ENCODE results near the gene CMTM4.
"Not testable (repeated sequence)": the region's sequence is repeated elsewhere in the genome, so short reads cannot be mapped to it uniquely, and the experiment has no call there.

CMTM4 gene

DNA sequence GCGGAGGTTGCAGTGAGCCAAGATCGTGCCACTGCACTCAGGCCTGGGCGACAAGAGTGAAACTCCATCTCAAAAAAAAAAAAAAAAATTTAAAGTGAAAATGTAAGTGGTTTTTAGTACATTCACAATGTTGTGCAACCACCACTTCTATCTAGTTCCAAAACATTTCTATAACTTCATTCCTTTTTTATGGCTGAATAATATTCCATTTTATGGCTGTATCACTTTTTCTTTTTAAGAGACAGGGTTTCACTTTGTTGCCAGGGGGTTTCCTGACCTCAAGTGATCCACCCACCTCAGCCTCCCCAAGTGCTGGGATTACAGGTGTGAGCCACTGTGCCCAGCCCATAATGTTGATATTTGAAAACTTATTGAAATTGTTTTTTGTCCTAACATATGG, 103.7 kb downstream of the CMTM4 start:
- DNase-seq (ENCODE audit: low spot score), result no peak

DNA sequence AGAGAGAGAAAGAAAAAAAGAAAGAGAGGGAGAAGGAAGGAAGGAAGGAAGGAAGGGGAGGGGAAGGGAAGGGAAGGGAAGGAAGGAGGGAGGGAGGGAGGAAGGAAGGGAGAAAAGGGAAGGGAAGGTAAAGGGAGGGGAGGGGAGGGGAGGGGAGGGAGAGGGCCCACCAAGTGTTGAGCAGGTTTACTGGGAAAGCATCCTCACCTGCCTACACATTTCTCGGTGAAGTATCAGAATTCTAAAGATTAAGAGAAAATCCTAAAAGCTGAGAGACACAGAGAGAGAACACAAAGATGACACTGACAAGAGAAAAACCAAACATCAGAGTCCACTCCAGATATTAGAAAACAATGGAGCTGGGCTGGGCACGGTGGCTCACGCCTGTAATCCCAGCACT, 104.3 kb downstream of the CMTM4 start:
- no peak for DNase-seq (ENCODE audit: low spot score)

DNA sequence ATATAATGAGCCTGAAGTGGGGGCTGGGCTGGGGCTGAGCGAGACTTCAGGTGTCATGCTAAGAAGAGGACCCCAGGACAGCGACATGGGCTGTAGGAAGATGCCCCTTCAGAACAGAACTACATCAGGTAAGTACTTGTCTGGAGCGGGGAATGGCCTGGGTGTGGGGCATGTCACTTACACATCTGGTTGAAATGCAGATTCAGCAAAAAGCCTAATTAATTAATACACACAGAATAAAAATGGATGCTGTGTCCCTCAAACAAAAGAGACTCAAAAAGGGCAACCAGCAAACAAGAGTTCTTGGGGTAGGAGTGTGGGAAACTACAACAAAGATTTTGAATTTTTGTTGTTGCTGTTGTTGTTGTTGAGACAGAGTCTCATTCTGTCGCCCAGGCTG, 105.5 kb downstream of the CMTM4 start:
- no peak for DNase-seq (ENCODE audit: low spot score)

DNA sequence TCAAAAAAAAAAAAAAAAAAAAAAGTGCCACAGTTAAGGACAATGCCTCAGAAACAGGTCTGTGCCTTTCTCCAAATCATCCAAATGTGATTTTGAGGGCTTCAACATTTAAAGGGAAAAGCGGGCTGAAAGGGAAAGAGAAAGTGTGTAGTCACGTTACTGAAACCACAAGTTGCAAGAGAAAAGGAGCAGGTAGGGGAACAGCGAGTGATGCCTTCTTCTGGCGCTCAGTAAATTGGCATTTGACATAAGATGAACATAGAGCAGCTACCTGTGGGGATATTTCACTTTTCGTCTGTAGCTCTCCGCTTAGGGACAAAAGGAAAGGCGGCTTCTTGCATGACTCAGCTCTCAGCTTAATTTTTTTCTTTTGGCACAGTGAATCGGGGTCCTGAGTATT, 106.2 kb downstream of the CMTM4 start:
- no peak for DNase-seq (ENCODE audit: low spot score)

DNA sequence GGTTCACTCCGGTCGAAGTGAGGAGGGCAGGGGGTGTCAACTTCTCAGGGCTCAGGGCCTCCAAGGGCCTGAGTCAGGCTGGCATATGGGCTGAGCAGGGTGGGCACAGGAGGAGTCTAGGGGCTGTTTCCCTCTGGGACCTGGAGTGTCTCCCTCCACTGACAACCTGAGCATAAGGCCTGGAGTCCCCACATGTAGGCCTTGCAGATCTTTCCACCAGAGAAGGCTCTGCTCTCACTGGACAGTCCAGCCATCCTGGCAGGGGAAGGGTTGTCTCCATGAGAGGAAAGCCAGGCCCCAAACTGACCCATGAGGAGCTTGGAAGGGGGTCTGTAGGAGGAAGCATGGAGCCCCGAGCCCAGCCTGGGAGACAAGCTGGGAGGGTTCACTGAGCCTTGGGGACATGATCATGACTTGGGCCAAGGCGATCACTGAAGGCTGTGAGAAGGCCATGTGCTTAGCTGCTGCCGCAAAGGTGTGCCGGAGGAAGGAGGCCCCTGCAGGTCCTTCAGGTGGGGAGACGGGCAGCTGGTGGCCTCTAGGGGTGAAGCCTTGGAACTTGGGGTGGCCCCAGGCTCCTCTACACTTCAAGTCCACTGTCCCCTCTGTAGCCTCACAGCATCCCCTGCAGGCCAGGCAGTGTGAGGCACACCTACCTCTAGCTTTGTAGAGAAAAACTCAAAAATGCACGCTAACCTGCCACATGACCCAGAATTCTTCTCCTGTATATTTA, 107.4 kb downstream of the CMTM4 start:
- peak; percentile 13 for DNase-seq (ENCODE audit: low spot score)

DNA sequence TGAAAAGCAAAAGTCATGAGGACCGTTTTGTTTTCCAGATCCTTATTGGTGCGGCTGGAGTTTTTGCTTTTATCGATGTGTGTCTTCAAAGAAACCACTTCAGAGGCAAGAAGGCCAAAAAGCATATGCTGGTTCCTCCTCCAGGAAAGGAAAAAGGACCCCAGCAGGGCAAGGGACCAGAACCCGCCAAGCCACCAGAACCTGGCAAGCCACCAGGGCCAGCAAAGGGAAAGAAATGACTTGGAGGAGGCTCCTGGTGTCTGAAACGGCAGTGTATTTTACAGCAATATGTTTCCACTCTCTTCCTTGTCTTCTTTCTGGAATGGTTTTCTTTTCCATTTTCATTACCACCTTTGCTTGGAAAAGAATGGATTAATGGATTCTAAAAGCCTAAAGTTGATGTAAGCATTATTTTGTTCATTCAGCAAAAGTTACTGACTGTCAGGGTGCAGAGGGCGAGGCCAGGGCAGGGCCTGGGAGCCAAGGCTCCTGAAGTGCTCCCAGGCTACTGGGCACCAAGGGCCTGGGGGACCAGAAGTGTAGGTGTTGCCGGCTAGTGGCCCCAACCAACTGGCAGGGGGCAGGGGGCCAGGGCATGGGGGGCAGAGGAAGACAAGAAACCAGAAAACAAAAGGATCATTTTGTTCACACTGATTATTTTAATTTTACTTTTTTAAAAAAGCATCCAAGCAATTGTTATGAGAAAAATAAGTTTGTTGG, 108.5 kb downstream of the CMTM4 start:
- no peak for DNase-seq (ENCODE audit: low spot score)

DNA sequence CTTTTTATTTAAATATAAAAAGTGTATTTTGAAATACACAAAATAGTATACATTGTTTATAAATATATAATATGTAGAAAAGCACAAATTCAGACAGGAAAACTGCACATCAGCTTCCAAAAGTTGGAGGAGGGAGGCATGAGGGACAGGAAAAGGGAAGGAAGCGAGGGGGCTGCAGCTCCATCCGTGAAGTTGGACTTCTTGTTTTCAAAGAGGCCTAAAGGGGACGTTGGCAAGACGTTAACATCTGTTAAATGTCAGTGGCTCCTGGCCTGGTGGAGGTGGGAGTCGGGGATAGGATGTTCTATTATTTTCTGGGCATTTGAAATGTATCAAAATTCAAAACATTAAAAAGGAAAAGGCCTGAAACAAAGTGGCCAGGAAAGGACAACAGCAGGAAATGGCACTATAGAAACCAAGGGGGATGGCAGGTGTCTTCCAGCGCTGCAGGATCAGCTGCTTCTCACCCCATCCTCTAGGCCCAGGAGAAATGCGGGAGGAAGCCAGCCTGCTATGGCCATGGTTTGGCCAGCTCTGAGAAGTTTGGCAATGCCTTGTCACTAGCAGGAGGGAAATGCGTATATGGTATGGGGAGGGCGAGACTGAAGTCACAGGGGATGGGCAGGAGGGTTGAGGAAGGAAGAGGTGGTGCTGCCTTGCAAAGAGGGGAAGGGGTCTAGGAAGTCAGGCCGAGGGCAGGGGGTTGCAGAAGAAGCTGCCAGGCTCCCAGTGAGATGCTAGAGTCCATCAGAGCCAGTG, 110.9 kb downstream of the CMTM4 start:
- no peak for DNase-seq (ENCODE audit: low spot score)

DNA sequence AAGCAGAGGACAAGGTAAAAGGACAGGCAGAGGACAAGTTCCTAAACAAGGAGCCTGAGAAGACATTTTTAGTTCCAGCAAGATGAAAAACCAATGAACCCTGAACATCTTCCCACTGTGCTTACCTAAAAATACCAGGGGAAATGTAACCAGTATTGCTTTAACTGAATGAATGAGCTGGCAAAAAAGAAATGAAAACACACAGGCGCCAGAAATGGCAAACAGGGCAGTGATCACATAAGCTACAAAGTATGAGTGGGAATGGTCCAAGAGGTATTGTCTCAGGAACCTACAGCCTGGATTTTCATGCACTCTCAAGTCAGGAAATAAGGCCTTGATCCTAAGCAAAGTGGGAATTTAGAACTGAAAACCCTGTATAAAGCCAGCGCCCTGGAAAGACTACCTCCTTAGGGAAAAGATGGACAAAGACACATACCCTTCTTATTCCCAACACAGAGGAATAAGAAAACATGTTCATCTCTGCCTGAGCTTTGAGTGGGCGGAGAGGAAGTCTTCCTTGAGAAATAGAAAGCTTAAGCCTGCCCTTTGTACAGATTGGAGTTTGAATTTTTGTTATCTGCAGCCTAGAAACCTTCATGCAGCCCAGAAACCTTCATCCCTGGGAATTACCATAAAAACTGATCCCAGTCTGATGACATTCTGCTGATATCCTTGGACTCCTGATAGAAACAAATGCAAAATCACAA, 115.1 kb downstream of the CMTM4 start:
- DNase-seq (ENCODE audit: low spot score), result peak; percentile 18

DNA sequence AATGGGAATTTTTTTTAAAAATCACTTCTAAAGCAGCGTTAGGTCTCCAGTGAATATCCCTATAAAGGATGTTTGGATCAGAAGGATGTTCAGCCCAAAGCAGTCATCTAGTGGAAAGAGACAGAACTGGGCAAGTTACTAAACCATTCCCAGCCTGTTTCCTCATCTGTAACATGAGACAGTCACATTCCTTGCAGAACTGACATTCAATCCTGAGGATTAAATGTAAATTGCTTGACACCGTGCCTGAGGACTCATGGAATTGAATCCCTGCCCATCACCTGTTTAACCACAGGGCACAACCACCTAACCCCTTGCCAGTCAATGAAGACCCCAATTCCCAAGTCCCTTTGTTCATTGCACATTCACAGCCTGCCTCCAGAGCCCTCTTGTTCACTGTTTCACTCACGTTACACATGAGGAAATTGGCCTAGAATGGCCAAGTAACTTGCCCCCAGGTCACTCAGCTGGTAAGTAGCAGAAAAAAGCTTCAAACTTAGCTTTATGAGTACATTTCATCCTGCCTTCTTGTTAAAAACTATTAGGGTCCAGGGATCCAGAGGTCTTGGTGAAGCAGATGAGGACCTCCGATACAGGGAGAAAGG, 115.8 kb downstream of the CMTM4 start:
- peak; percentile 73 for DNase-seq (ENCODE audit: low spot score)

DNA sequence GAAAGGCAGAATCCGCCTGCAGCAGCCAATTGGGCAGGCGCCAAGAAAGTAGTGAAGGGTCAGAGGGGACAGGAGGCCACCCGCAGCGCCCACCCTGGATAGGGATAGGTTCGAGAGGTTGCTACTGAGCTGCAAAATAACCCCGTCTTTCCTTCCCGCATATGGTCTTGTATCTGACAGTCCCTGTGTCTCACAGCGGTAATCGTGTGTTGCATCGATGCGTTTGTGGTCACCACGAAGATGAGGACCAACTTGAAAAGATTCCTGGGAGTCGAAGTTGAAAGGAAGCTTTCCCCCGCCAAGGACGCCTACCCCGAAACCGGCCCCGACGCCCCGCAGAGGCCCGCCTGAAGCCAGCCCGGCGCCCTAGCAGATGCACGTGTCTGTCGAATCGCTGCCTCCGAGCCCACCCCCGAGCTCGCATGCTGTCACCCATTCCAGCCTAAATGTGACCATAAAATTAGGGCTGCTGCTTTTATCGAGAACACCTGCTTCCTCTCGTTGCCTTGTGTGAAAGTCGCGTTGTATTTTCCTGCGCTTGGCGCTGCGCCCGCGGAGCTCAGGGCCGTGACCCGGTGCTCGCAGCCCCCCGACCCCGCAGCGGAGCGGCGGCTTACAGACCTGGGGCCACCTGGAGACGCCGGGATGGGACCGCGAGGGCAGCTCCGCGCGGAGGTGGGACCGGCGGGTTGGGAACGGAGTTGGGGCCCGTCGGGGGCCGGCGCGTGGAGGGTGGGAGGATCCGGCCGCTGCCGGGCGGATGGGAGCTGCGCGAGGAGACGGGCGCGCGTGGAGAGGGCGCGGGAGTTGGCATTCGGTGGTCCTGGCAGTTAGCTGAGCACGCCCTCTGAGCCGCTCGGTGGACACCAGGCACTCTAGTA, 117.7 kb downstream of the CMTM4 start, which contains the start of gene CMTM2:
Gene CMTM2, plus strand, starts transcription at position 813 of the 881 bp plus-strand sequence. CDS start 145 bp downstream, outside the sequence.
- no peak for DNase-seq (ENCODE audit: low spot score)

DNA sequence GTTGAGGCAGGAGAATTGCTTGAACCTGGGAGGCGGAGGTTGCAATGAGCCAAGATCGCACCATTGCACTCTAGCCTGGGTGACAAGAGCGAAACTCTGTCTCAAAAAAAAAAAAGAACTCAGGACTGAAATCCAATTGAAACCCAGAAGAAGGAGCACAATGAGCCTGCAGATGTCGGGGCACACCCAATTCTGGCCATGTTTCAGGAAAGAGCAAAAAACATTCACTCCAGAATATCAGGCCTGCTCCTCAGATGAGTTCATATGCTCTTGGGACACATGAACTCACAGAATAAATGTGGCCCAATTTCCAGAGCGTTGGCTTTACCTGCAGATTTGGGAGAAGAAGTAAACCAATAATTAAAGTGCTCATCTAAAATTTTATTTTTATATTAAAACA, 120.2 kb downstream of the CMTM4 start:
- no peak for DNase-seq (ENCODE audit: low spot score)

DNA sequence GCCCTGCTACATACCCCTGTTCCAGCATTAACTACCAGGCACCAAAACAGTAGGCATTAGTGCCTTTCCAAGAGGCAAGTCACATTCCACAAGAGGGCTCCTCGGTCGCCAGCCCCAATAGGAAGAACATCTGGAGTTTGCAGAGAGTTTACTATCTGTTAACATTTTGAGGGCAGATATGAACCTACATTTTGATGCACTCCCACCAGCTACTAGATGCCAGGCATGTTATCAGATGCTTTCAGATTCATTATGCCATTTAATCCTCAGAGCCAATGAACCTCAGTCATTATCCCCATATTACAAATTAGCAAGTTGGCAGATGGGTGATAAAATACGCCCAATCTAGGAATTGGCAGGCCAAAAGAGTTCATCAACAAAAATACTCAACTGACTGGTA, 121.5 kb downstream of the CMTM4 start:
- no peak for DNase-seq (ENCODE audit: low spot score)

DNA sequence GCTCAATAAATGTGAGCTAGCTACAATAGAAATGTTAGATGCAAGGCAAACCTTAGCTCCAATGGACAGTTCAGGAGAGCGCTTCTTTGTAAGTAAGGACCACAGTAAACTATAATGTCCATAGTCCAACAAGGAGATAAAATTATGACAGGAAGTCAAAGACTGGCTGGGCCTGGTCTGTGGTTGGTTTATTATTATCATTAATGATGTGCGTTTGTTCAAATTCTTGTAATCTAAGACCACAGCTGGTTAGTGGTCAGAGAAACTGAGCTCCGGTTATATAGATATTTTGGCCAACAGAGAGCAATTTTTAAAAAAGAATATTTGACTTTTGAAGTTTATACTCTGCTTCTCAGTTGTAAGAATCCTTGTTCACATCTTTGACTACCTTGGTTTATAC, 122.0 kb downstream of the CMTM4 start:
- no peak for DNase-seq (ENCODE audit: low spot score)

DNA sequence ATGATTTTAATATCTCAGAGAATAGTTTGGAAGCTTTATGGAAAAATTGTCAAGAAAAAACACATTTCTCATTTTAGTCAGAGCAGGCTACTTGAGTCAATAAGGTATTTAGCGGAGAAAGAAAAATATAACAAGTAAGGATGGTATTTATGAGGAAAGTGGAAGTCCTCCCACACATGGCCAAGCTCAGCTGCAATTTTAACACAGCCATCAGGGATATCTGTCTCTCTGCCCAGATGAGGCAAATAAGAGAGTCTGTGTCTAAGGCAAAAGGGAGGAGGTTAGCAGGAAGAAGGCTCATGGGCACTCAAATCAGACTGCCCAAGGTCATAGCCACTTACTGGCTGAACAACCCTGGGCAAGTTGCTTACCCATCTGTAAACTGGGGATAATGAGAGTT, 122.5 kb downstream of the CMTM4 start:
- DNase-seq (ENCODE audit: low spot score), result no peak

DNA sequence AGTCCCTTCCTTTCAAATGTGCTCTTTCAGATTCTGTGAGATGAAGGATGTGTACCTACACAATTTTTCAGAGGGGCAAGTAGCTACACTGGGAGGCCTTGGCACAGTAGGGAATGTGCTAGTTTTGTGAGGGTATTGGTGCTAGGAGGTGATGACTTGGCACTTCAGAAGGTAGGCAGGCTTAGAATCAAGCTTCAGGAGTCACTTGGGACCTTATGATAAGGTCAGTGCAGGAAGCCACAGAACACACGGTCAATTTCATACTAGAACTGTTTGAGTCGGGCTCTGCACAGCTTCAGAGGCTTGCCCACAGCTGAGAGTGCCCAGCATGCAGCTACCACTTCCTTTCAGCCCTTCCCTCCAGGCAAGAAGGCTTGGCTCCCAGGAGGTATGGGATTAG, 124.2 kb downstream of the CMTM4 start:
- DNase-seq (ENCODE audit: low spot score), result no peak

DNA sequence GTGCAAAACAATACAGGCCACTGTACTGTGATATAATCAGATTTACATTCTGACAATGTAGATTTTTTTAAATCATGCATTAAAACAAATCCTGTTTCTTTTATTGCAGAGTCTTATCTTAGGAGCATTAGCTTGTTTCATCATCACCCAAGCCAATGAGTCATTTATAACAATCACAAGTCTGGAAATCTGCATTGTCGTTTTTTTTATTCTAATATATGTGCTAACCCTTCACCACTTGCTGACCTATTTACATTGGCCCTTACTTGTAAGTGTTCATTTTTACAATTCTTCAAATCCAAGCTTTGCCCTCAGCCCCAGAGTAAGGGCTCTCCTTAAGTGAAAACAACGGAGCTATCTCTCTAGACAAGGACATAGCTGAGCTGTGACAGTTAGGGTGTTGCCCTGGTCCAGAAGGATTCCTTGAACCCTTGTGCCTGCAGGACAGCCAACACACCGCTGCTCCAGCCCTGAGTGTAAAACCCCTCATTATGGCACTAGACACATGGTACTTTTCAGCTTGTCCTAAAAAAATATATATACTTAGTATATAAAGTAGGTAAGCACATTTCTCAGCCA, 126.6 kb downstream of the CMTM4 start:
- DNase-seq (ENCODE audit: low spot score), result peak; percentile 63

DNA sequence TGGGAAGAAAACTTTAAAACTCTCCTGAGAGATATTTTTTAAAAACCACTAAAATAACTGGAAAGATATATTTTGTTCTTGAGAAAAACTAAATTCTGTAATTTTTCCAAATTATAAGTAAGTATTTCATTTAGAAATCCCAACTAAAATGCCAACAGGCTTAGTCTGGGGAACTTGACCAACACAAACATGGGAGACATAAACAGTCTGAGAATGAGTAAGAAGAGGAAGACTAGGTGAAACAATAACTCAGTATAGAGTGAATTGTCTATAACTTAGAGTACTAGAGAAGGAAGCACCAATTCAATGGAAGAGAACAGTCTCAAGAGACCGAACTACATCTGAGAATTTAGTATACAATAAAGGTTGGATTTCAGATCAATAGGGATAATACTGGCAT, 127.4 kb downstream of the CMTM4 start:
- DNase-seq (ENCODE audit: low spot score), result no peak

DNA sequence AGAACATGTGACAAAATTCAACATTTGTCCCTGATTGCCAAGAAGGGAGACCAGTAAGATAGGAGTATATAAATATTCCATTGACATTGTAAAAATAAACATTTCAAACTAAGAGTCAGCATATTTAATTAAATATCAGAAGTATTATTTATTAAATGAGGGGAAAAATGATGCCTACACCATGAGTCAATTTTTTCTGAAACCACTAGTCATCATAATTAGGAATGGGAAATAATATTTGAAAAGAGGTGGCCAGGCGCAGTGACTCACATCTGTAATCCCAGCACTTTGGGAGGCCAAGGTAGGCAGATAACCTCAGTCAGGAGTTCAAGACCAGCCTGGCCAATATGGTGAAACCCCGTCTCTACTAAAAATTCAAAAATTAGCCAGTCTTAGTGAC, 128.2 kb downstream of the CMTM4 start:
- DNase-seq (ENCODE audit: low spot score), result no peak

DNA sequence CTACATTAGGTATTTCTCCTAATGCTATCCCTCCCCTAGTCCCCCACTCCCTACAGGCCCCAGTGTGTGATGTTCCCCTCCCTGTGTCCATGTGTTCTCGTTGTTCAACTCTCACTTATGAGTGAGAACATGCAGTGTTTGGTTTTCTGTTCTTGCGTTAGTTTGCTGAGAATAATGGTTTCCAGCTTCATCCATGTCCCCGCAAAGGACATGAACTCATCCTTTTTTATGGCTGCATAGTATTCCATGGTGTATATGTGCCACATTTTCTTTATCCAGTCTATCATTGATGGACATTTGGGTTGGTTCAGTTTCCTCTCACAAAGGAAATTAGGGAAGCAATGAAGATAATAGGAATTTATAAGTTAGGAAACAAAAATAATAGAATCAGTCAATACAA, 129.3 kb downstream of the CMTM4 start:
- not testable (repeated sequence) for DNase-seq (ENCODE audit: low spot score)
